Activated T-helper 17 cell treated with anti-CD3 and anti-CD28 coated beads, Interleukin-2, amount 50 U/mL, for 72 hours (primary cell): Measurements from ENCODE around the gene DCTN2. TPM values are rescaled to one million over a fixed set of nuclear protein-coding genes. Genes with fewer than 3 reads are reported as not detected.

Experiments
- ATAC-seq: fragments of 150-1000 bp; cut with Tn5 transposase; replicated peaks from 2 replicates; pipeline ENCODE4 v1.10.0; 2021; ENCODE audit warnings: mild to moderate bottlenecking, moderate library complexity
- H3K27ac Mint-ChIP-seq: one replicate; pipeline ENCODE4 v1.8.0; 2022; ENCODE audit warnings: mixed read lengths
- H3K27me3 Mint-ChIP-seq: one replicate; pipeline ENCODE4 v1.8.0; 2022; ENCODE audit warnings: mixed read lengths
- H3K36me3 Mint-ChIP-seq: one replicate; pipeline ENCODE4 v1.8.0; 2022; ENCODE audit warnings: low read depth, mild to moderate bottlenecking, mixed read lengths
- H3K4me1 Mint-ChIP-seq: one replicate; pipeline ENCODE4 v1.8.0; 2022; ENCODE audit warnings: mixed read lengths
- H3K4me3 Mint-ChIP-seq: one replicate; pipeline ENCODE4 v1.8.0; 2022; ENCODE audit warnings: mild to moderate bottlenecking, mixed read lengths
- H3K9me3 Mint-ChIP-seq: one replicate; pipeline ENCODE4 v1.8.0; 2022; ENCODE audit warnings: mixed read lengths
- total RNA-seq, 2 donors: library from RNA; stranded (reverse); gene quantifications; one replicate each; pipeline ENCODE4 v1.2.3, GENCODE V29; 2022

The DCTN2 gene
- total RNA-seq, 2 donors from 2014 or later, result 78.5 to 96.4 TPM

GRCh38 chr12:57530396-57531142, 16.4 kb downstream of the DCTN2 start:
- Mint-ChIP-seq H3K9me3 (no peaks in the 10 kb centered on the region), H3K27ac (peak overlapping the region; percentile 48), H3K4me1 (no peaks in the 10 kb centered on the region), H3K36me3 (peaks cover 100% of the 10 kb centered on the region), H3K4me3 (no peak overlapping the region), H3K27me3 (no peaks in the 10 kb centered on the region)
- ATAC-seq, result no peak

DNA sequence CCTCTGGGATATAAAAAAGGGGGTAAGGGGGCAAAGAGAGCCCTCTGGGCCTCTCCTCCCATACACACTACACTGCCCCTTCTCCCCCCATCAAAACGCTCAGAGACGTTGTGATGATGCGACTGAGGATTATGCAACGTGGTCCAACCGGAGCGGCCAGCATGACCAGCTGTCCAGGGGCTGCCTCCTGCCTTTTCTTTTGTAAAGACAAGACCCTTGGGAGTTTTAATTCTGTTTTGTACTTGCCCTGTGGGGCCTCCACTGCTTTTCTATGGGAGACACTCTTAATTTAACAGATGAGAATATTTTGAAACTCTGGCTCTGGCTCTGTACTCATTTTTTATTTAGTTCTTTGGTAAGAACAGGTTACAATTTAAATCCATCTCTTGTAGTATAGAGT, 17.2 kb downstream of the DCTN2 start:
- no peaks in the 10 kb centered on the region for H3K4me1 Mint-ChIP-seq
- no peaks in the 10 kb centered on the region for H3K27me3 Mint-ChIP-seq
- H3K27ac Mint-ChIP-seq, result peak overlapping the region; percentile 48
- no peaks in the 10 kb centered on the region for H3K9me3 Mint-ChIP-seq
- ATAC-seq, result no peak
- no peak overlapping the region for H3K4me3 Mint-ChIP-seq
- peaks cover 100% of the 10 kb centered on the region for H3K36me3 Mint-ChIP-seq

DNA sequence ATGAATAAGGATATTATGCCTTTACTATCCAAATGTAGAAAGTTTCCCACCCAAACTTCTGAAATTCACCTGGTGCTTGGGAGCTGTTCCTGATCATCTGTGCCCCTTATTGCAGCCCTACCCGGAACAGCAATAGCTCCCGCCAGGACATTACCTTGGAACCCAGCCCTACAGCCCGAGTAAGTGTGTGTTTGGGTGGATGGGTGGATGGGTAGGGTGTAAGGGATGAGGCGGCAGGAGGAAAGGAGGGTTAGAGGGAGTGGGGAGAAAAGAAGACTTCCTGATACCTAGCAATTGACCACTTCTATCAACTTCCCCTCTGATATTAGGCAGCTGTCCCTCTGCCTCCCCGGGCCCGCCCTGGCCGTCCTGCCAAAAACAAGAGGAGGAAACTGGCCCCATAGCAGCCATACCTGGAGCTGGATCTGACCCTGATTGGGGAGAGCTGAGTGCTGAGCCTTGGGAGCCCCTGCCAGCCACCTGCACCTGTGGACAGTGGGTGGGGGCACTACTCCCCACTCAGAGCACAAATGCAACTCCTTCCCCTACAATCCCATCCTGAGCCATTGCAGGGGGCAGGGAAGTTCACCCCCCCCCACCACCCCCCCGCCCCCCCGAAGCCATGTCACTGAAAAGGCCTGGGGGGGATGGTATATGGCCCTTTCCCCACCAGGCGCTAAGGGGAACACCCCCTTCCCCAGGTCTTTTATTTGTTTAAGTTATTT, 18.0 kb downstream of the DCTN2 start:
- Mint-ChIP-seq H3K4me3 (no peak overlapping the region), H3K9me3 (no peaks in the 10 kb centered on the region)

DNA sequence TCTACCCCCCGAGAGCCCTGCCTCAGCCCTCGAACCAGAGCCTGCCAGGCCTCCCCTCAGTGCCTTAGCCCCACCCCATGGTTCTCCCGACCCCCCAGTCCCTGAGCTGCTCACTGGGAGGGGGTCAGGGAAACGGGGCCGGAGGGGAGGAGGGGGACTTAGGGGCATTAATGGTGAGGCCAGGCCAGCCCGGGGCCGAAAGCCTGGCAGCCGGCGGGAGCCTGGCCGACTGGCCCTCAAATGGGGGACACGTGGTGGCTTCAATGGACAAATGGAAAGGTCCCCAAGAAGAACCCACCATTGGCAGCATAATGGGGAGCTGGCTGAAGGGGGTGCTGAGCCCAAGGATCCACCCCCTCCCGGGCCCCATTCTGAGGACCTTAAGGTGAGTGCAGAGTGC, 18.8 kb downstream of the DCTN2 start:
- Mint-ChIP-seq H3K4me3 (no peak overlapping the region), H3K9me3 (no peaks in the 10 kb centered on the region), H3K27ac (no peak overlapping the region), H3K27me3 (no peaks in the 10 kb centered on the region), H3K36me3 (peaks cover 100% of the 10 kb centered on the region), H3K4me1 (peaks cover 11% of the 10 kb centered on the region)
- no peak for ATAC-seq

More for the DNA sequence above, 18.0 kb downstream of the DCTN2 start:
- Mint-ChIP-seq H3K36me3 (peaks cover 100% of the 10 kb centered on the region), H3K4me1 (peaks cover 7% of the 10 kb centered on the region), H3K27ac (peak overlapping the region; percentile 48), H3K27me3 (no peaks in the 10 kb centered on the region)
- no peak for ATAC-seq

GRCh38 chr12:57527184-57527583, 19.8 kb downstream of the DCTN2 start:
- no peak overlapping the region for H3K4me3 Mint-ChIP-seq
- peak overlapping the region; percentile 25 for H3K27ac Mint-ChIP-seq
- peaks cover 12% of the 10 kb centered on the region for H3K4me1 Mint-ChIP-seq
- no peaks in the 10 kb centered on the region for H3K9me3 Mint-ChIP-seq
- ATAC-seq, result no peak
- no peaks in the 10 kb centered on the region for H3K27me3 Mint-ChIP-seq
- peaks cover 95% of the 10 kb centered on the region for H3K36me3 Mint-ChIP-seq

DNA sequence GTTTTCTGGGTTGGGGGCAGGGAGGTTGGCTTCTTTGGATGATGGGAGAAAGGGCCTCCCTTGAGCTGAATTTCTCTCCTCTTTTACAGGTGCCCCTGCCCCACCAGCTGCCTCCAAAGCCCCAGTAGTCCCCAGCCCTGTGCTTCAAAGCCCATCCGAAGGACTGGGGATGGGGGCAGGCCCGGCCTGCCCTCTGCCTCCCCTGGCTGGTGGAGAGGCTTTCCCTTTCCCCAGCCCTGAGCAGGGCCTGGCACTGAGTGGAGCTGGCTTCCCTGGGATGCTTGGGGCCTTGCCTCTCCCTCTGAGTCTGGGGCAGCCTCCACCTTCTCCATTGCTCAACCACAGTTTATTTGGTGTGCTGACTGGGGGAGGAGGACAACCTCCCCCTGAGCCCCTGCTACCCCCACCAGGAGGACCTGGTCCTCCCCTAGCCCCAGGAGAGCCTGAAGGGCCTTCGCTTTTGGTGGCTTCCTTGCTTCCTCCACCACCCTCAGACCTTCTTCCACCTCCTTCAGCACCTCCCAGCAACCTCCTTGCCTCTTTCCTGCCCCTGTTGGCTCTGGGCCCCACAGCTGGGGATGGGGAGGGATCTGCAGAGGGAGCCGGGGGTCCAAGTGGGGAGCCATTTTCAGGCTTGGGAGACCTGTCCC, 20.4 kb downstream of the DCTN2 start:
- no peak for ATAC-seq
- Mint-ChIP-seq H3K4me1 (peaks cover 18% of the 10 kb centered on the region), H3K27ac (peak overlapping the region; percentile 25), H3K9me3 (no peaks in the 10 kb centered on the region), H3K27me3 (no peaks in the 10 kb centered on the region), H3K4me3 (no peak overlapping the region), H3K36me3 (peaks cover 95% of the 10 kb centered on the region)

DNA sequence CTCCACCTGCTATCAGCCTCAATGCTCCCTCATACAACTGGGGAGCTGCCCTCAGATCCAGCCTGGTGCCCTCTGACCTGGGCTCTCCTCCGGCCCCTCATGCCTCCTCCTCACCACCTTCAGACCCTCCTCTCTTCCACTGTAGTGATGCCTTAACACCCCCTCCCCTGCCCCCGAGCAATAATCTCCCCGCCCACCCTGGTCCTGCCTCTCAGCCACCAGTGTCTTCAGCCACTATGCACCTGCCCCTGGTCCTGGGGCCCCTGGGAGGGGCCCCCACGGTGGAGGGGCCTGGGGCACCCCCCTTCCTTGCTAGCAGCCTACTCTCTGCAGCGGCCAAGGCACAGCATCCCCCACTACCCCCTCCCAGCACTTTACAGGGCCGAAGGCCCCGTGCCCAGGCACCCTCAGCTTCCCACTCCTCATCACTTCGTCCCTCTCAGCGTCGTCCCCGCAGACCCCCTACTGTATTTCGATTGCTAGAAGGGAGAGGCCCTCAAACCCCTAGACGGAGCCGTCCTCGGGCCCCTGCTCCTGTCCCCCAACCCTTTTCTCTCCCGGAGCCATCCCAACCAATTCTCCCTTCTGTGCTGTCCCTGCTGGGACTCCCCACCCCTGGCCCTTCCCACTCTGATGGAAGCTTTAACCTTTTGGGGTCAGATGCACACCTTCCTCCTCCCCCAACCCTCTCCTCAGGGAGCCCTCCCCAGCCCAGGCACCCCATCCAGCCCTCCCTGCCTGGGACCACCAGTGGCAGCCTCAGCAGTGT, 21.2 kb downstream of the DCTN2 start:
- no peak for ATAC-seq
- Mint-ChIP-seq H3K27ac (no peak overlapping the region), H3K36me3 (peaks cover 91% of the 10 kb centered on the region), H3K9me3 (no peaks in the 10 kb centered on the region), H3K4me1 (peaks cover 19% of the 10 kb centered on the region), H3K4me3 (no peak overlapping the region), H3K27me3 (no peaks in the 10 kb centered on the region)

GRCh38 chr12:57524814-57525614, 22.0 kb downstream of the DCTN2 start:
- peaks cover 91% of the 10 kb centered on the region for H3K36me3 Mint-ChIP-seq
- H3K27ac Mint-ChIP-seq, result peak overlapping the region; percentile 86

DNA sequence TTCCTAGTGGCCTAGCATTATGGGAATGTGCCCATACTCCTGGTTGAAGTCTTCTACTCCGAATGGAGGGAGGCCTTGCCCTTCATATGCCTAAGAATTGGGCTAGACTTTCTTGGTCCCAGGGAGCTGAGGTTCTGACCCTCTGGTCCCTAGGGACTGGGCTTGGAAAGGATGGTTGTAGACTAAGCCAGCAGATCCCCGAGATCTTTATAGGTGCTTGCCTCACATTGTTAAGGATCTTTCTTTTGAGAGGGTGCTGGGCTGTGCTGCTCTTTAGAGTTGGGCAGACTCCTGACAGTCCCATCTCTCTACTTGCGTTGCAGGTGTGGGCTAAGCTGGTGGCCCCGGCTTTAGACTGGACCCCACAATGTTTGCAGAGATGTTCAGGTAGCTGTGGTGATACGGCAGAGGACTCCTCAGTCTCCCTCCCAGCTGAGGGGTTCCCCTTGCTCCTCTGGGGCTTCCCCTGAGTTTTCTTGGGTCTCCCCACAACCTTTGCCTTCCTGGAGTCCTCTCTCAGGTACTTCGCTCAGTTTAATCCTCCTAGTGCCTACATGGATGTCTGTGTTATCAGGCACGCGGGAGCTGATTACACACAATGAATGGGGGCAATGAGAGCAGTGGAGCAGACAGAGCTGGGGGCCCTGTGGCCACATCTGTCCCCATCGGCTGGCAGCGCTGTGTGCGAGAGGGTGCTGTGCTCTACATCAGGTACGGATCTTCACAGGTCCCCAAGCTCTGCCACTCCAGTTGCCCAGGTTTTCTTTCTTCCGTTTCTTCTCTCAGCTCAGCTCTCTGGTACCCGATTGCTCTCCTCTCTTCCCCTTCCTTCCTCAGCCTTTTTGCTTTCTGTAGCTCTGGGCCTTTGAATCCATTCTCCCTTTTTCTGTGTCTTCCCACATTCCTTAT, 23.0 kb downstream of the DCTN2 start:
- Mint-ChIP-seq H3K27me3 (no peaks in the 10 kb centered on the region), H3K36me3 (peaks cover 91% of the 10 kb centered on the region), H3K9me3 (no peaks in the 10 kb centered on the region), H3K4me1 (peaks cover 24% of the 10 kb centered on the region), H3K4me3 (peak overlapping the region; percentile 91), H3K27ac (peak overlapping the region; percentile 86)
- ATAC-seq, result no peak

More at GRCh38 chr12:57524814-57525614, 22.0 kb downstream of the DCTN2 start:
- Mint-ChIP-seq H3K27me3 (no peaks in the 10 kb centered on the region), H3K4me3 (peak overlapping the region; percentile 91), H3K4me1 (peaks cover 19% of the 10 kb centered on the region), H3K9me3 (no peaks in the 10 kb centered on the region)
- no peak for ATAC-seq

GRCh38 chr12:57522887-57523705, 23.9 kb downstream of the DCTN2 start:
- H3K36me3 Mint-ChIP-seq, result peaks cover 91% of the 10 kb centered on the region
- no peaks in the 10 kb centered on the region for H3K27me3 Mint-ChIP-seq
- ATAC-seq, result no peak
- no peaks in the 10 kb centered on the region for H3K9me3 Mint-ChIP-seq
- peak overlapping the region; percentile 91 for H3K4me3 Mint-ChIP-seq
- H3K4me1 Mint-ChIP-seq, result peaks cover 30% of the 10 kb centered on the region
- peak overlapping the region; percentile 86 for H3K27ac Mint-ChIP-seq

DNA sequence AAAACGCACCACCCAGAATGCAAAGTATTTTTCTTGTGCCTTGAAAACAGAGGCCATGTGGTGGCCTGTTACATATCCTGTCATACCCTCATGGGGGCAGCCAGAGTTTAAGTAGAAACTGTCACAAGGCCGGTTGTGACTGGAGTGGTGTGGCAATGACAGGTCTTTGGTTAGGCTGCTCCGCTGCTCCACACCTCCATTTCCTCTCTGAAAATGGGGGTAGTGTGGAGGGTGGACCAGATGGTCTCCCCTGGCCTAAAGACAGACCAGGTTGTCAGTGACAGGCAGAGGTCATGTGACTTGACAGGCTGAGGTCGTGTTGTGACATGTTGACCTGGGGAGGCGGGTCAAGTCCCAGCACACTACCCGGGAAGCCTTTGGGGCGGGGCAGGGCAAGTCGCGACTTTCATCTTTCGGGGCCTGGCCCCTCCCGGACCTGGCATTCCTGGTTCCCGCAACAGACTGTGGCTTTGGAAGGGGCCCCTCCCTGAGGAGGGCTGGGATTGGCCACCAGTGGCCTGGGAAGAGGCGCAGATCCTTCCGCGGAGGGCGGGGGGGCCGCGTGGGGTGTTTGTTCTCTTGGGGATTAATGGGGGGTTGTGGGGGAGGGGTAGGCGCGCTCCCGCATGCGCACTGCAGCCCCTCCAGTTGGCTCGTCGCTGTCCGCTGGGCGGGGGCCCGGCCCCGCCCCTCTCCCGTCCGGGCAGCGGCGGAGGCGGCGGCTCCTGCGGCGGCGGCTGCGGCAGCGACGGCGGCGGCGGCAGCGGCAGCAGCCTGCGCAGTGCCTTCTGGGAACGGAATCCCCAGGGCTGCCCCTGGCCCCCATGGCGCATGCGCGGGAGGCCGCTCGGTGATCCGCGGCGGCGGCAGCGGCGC, 24.7 kb downstream of the DCTN2 start, which contains the start of gene MBD6:
Gene MBD6, plus strand, starts transcription at position 814 of the 876 bp plus-strand sequence. CDS start 1,480 bp downstream, outside the sequence.
- peak; percentile 58 for ATAC-seq
- no peaks in the 10 kb centered on the region for H3K9me3 Mint-ChIP-seq
- peak within 1 kb of the TSS; percentile 91 for H3K4me3 Mint-ChIP-seq
- H3K27me3 Mint-ChIP-seq, result no peaks in the 10 kb centered on the region
- H3K36me3 Mint-ChIP-seq, result peaks cover 91% of the 10 kb centered on the region
- H3K4me1 Mint-ChIP-seq, result peaks cover 31% of the 10 kb centered on the region
- peak within 1 kb of the TSS; percentile 97 for H3K27ac Mint-ChIP-seq
